Endothelial cell of umbilical vein (primary cell): ENCODE measurements around the gene TULP1.

ENCODE experiments used
- CTCF ChIP-seq, 2 donors: IDR thresholded peaks; 1 replicate in 1 of 2; 2 replicates in 1 of 2; pipeline ENCODE4 v1.5.1; 2011; ENCODE audit warnings: low read length in 2 of 2, mild to moderate bottlenecking in 2 of 2, moderate library complexity in 2 of 2, control low read depth in 1 of 2, inconsistent platforms in 1 of 2, low read depth in 1 of 2; ENCODE audit not compliant: insufficient read depth in 1 of 2; ENCODE audit errors: extremely low read depth in 1 of 2
- EZH2 ChIP-seq: IDR thresholded peaks from 2 replicates; pipeline ENCODE4 v1.6.1; 2012; ENCODE audit warnings: borderline replicate concordance, low read depth, mild to moderate bottlenecking, moderate library complexity, low read length, inconsistent platforms; ENCODE audit not compliant: severe bottlenecking
- FOS ChIP-seq: IDR thresholded peaks from 2 replicates; pipeline ENCODE4 v1.6.1; 2011; ENCODE audit warnings: mild to moderate bottlenecking, low read length, moderate library complexity, borderline replicate concordance; ENCODE audit not compliant: insufficient read depth
- GATA2 ChIP-seq: IDR thresholded peaks from 2 replicates; pipeline ENCODE4 v1.7.0; 2011; ENCODE audit warnings: low read depth, mild to moderate bottlenecking, moderate library complexity, mixed read lengths, low read length; ENCODE audit not compliant: insufficient read length, insufficient read depth
- MYC ChIP-seq: IDR thresholded peaks from one replicate; pipeline ENCODE4 v1.6.1; 2011; ENCODE audit warnings: mild to moderate bottlenecking, low read depth, low read length
- POLR2A ChIP-seq: IDR thresholded peaks from 2 replicates; pipeline ENCODE4 v1.6.1; 2012; ENCODE audit warnings: low read depth, mild to moderate bottlenecking, control low read depth, low read length
- POLR2AphosphoS5 ChIP-seq: IDR thresholded peaks from 2 replicates; pipeline ENCODE4 v1.6.1; 2012; ENCODE audit warnings: low read depth, mild to moderate bottlenecking, control low read depth, low read length, moderate library complexity; ENCODE audit not compliant: insufficient read depth
- TF ChIP-seq, protein P1 (sequence below): IDR thresholded peaks from 2 replicates; pipeline ENCODE4 v1.6.1; 2011; ENCODE audit not compliant: insufficient read depth, insufficient read length

GRCh38 chr6:35473075-35473849, 39.4 kb downstream of the TULP1 start:
- TF ChIP-seq, protein P1, sequence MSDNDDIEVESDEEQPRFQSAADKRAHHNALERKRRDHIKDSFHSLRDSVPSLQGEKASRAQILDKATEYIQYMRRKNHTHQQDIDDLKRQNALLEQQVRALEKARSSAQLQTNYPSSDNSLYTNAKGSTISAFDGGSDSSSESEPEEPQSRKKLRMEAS: no peak
- TF ChIP-seq CTCF (IDR thresholded peaks at IDR 0.05; ENCODE audit: extremely low read depth in 1 of 2, insufficient read depth in 1 of 2, low read depth in 1 of 2, low read length in 2 of 2): no peak
- TF ChIP-seq POLR2A: no peak
- no peak for TF ChIP-seq POLR2AphosphoS5
- no peak for TF ChIP-seq GATA2
- no peak for TF ChIP-seq EZH2
- TF ChIP-seq FOS: no peak
- TF ChIP-seq MYC: no peak
